Bronchial epithelial cell (primary cell): Measurements from ENCODE around the gene SEC24C. TPM values are rescaled to one million over a fixed set of nuclear protein-coding genes. Genes with fewer than 3 reads are reported as not detected.
A peak's percentile ranks its signal among the peaks of the same experiment; 100 is the strongest.

Source experiments
- DNase-seq: peaks from one replicate; pipeline ENCODE4 v3.0.0-alpha.2; 2010; ENCODE audit warnings: low read depth
- FAIRE-seq: peaks from 2 replicates; lab custom pipeline; 2011; peaks lifted over from hg19 to GRCh38; lab: Jason Lieb, UNC
- H3K27me3 ChIP-seq: 2 replicates; pipeline ENCODE4 v1.5.1; 2011; ENCODE audit warnings: low read length; ENCODE audit not compliant: control insufficient read depth, insufficient read depth
- H3K36me3 ChIP-seq: 2 replicates; pipeline ENCODE4 v1.5.1; 2011; ENCODE audit warnings: low read length; ENCODE audit not compliant: control insufficient read depth, insufficient read depth
- H3K4me3 ChIP-seq: 2 replicates; pipeline ENCODE4 v1.5.1; 2011; ENCODE audit warnings: mild to moderate bottlenecking, low read depth, low read length, control low read depth
- CTCF ChIP-seq: IDR thresholded peaks from 2 replicates; pipeline ENCODE4 v1.5.1; 2011; ENCODE audit warnings: mild to moderate bottlenecking, moderate library complexity, low read length, control low read depth, inconsistent platforms; ENCODE audit not compliant: insufficient read depth, severe bottlenecking
- total RNA-seq: library from RNA; depleted of rRNA; stranded (reverse); fragments of >200 nt; gene quantifications from 2 replicates; pipeline ENCODE4 v1.2.1, GENCODE V29; 2014

The SEC24C gene
- total RNA-seq, 1 donor from 2014 or later: 55.0 TPM

GRCh38 chr10:73765066-73765465 lies 20.9 kb downstream of the SEC24C start:
- H3K4me3 ChIP-seq: no peak overlapping the region
- H3K27me3 ChIP-seq: no peaks in the 10 kb centered on the region
- DNase-seq: no peak
- no peak for TF ChIP-seq CTCF
- FAIRE-seq: no peak
- peaks cover 53% of the 10 kb centered on the region for H3K36me3 ChIP-seq

DNA sequence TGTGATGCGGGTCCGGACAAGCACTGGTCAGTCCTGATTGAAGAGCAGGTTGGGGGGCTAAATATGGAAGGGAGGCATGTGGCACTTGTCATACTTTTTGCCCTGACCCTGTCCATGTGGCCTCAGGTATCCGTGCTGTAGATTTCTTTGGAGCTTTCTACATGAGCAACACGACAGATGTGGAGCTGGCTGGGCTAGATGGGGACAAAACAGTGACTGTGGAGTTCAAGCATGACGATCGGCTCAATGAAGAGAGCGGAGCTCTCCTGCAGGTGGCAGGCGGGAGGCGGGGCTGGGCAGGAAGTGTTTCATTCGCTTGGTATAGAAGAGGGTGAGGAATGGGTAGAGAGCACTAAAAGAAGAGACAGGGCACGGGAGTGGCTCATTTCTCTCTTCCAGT lies 24.7 kb downstream of the SEC24C start:
- no peak for FAIRE-seq
- no peaks in the 10 kb centered on the region for H3K27me3 ChIP-seq
- TF ChIP-seq CTCF: peak; percentile 36
- no peak overlapping the region for H3K4me3 ChIP-seq
- DNase-seq: no peak
- H3K36me3 ChIP-seq: peaks cover 40% of the 10 kb centered on the region

- Histone ChIP-seq H3K4me3 (no peak overlapping the region), H3K36me3 (peaks cover 39% of the 10 kb centered on the region), H3K27me3 (no peaks in the 10 kb centered on the region)
- DNase-seq (no peak), FAIRE-seq (no peak)
- no peak for TF ChIP-seq CTCF
Observed at GRCh38 chr10:73769396-73769795, 25.2 kb downstream of the SEC24C start.

DNA sequence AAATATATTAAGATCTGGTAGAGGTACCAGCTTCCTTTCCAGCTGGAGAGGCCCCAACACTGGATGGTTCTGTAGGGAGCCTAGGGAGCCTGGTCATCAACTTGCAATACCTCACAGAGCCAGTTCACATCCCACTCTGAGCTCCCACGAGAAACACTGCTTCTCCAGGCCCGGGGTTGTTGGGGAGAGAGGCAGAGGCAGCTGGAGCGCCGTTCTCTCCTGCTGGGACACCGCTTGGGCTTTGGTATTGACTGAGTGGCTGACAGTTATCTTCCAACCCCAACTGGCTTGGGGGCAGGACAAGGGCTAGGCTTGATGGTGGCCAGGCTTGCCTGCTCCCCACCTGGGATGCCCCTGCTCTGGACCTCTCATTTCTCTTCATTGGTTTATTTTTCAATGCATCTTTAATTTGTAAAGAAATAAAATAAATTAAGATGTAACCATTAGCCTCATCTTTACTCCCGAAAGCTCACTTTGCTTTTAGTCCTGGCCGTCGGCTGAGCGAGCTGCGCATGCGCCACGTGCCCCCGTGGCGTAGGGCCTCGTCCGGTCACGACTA lies 27.6 kb downstream of the SEC24C start:
- peak; percentile 46 for DNase-seq
- no peak for FAIRE-seq
- Histone ChIP-seq H3K4me3 (peak overlapping the region; percentile 79), H3K27me3 (no peaks in the 10 kb centered on the region), H3K36me3 (peaks cover 23% of the 10 kb centered on the region)
- TF ChIP-seq CTCF: no peak

- DNase-seq (peak; percentile 80), FAIRE-seq (no peak)
- peaks cover 21% of the 10 kb centered on the region for H3K36me3 ChIP-seq
- peak; percentile 21 for TF ChIP-seq CTCF
- H3K27me3 ChIP-seq: no peaks in the 10 kb centered on the region
- peak overlapping the region; percentile 79 for H3K4me3 ChIP-seq
Observed at GRCh38 chr10:73772281-73773151, 28.3 kb downstream of the SEC24C start.
